T-helper 2 cell (primary cell): ENCODE results near the gene RORB.

Source experiments
- DNase-seq, 5 experiments: peaks; one replicate each; pipeline versions ENCODE4 v3.0.0 to v3.0.0-alpha.2; 2012 to 2022
- total RNA-seq, 2 donors: gene quantifications; one replicate each; lab custom pipeline; 2026; lab: John Stamatoyannopoulos, UW

The RORB gene
- 0 reads per million in 2 donors for total RNA-seq

GRCh38 chr9:74496819-74497747 is at the start of gene RORB:
Gene RORB (plus strand): TSS chr9:74497335. CDS start chr9:74497977, 642 bp downstream.
- peak in 2 of 5 experiments; percentile 37 to 44 for DNase-seq

DNA sequence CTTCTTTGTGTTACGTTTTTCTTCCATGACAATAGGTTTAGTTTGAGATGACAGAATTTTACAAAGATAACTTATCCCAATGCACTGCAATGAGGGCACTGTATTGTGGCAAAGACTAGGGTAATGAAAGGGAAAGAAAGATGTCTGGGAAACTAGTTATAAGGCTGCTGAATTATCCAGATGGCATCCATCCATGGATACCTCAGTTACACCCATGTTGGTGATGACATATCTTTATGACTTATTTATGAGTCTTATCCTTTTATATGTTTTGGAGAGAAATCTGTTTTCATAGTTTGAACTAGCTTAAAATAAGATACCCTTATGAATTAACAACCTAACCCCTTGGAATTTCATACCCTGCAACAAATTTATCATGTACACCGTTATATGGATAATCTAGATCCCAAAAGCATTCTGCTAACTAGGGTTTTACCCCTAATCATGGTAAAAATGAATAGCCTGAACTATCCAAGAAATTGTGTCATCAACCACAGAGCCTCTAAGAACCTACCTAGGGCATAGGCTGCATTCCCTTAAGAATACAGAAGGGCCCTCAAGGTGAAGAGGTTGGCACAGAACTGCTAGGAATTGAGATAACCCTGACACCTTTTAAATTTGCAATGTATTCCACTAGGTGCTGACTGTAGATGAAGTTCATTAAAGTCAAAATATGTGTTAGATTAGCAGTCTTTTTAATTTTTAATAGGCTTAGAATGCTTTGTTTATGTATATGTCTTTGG is 49.5 kb upstream of the RORB start:
- no peak for DNase-seq

- no peak for DNase-seq
Observed at GRCh38 chr9:74449060-74449459, 48.1 kb upstream of the RORB start.

GRCh38 chr9:74458832-74459231 is 38.3 kb upstream of the RORB start:
- no peak for DNase-seq

DNA sequence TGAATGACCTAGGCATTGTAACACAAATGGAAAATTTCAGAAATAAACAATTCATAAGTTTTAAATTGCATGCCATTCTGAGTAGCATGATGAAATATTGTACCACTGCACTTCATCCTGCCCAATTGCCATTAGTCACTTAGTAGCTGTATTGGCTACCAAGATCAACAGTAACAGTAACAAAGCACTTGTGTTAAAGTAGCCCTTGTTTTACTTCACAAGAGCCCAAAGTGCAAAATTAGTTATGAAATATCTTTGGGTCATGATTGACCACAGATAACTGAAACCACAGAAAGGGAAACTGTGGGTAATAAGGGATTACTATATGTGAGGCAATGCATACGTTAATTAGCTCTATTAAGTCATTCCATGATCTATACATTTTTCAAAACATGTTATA is 33.3 kb upstream of the RORB start:
- DNase-seq: no peak

DNA sequence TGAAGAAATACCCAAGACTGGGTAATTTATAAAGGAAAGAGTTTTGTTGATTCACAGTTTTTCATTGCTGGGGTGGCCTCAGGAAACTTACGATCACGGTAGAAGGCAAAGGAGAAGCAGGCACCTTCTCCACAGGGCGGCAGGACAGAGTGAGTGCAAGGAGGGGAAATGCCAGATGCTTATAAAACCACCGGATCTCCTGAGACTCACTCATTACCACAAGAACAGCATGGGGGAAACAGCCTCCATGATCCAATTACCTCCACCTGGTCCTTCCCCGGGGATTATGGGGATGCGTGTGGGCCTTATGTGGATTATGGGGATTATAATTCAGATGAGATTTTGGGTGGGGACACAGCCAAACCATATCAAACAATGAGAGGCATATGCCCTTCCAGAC is 18.5 kb upstream of the RORB start:
- DNase-seq: no peak

DNA sequence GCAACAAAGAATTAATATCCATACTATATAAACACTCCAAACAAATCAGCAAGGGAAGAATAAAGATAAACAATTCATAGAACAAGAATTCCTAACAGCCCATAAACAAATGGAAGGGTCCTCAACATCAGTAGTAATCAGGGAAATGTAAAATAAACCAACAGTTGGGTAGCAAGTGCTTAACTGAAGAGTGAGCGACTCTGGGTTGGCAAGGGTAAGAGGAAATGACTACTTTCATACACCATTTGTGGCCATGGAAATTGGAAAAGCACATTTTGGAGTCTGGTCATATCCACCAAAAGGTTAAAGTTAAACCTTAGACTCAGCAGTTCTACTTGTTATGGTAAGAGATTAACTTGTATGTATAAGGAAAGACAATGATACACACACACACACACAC is 17.4 kb upstream of the RORB start:
- DNase-seq: no peak

DNA sequence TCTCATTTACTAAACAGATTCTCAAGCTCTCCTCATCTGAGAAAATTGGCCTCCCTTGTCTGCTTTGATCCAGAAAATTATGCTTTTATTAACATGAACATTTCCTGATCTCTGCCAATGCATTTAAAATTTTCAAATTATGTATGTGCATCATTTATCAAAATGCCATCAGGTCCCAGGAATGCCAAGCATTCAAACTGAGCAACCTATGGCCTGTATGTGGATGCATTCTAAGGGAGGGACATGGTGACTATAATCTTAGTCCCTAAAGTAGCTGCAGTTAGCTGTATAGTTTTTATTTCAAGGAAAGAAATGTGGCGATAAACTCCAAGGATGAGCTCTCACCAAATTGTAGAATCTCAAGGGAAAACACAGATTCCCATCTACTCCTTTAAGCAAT is 9.7 kb upstream of the RORB start:
- DNase-seq: no peak

DNA sequence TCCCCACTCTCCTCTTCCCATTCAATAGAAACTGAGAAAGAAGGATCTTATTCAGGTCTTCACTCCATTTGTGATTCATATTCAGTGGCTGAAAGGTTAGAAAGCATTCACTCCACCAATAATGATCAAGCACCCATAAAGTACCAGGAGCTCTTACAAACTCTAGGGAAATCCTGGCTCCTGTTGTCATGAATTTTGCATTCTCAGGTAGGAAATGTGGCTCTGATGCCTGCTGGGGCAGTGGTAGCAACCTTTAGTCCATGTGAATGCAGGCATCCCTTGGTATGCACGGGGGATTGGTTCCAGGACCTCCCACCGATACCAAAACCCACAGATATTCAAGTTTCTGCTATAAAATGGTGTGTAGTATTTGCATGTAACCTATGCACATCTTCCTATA is 3.6 kb upstream of the RORB start:
- no peak for DNase-seq

- DNase-seq: no peak
Observed at GRCh38 chr9:74494490-74494889, 2.6 kb upstream of the RORB start.

- DNase-seq: no peak
Observed at GRCh38 chr9:74496406-74496805, 729 bp upstream of the RORB start.

DNA sequence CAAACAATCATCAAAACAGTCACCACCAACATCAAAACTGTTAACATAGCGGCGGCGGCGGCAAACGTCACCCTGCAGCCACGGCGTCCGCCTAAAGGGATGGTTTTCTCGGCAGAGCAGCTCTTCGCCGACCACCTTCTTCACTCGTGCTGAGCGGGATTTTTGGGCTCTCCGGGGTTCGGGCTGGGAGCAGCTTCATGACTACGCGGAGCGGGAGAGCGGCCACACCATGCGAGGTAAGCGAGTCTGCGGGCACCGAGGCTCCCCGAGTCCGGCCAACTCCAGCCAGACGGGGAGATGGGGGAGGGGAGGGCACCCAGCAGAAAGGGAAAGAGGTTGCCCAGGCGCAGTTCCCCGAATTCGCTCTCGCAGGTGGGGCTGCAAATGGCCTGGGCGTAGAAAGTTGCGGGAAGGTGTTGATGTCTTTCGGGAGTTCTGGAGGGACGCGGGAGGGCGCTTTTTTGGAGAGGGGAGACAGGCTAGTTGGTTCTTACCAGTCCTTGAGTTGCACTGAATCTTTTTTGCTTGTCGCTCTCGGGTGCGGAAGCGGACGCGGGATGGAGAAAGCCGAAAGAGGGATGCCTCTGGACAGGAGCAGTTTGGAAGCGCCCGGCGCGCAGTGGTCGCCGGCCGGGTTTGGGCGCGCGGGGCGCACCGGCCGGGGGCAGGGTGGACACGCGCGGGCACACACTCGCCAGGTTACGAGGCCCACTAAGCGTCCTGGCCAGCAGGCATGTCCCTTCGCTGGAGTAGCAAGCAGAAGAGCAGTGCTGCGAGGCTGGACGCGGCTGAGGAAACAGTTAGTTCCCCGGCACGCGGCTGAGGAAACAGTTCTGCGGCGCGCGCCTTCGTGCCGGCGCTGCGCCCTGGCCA is 849 bp downstream of the RORB start:
- peak in 2 of 5 experiments; percentile 10 to 33 for DNase-seq

GRCh38 chr9:74498621-74499095 is 1.5 kb downstream of the RORB start:
- no peak for DNase-seq

DNA sequence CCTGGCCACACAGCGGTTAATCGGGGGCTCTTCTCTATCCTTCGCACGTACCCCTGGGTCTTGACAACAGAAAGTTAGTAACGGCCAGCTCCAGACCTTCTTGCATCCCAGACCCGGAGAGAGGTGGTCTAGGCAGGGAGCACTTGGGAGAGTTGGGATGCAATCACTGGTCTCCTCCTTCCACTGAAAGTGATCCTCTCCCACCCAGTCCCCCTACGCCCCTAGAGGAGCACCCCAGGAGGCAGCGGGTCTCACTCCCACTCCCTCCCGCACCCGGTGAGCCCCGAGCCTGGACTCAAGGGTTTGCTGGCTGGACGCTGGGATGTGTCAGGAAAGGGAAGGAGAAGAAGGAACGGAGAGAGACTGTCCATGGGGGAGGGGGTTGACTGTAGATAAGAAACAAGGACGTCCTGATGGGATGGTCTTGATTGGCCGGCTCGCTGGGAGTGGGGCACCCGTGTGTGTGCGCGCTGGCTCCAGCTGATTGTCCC is 2.0 kb downstream of the RORB start:
- DNase-seq: no peak

GRCh38 chr9:74499770-74500583 is 2.8 kb downstream of the RORB start:
- no peak for DNase-seq

DNA sequence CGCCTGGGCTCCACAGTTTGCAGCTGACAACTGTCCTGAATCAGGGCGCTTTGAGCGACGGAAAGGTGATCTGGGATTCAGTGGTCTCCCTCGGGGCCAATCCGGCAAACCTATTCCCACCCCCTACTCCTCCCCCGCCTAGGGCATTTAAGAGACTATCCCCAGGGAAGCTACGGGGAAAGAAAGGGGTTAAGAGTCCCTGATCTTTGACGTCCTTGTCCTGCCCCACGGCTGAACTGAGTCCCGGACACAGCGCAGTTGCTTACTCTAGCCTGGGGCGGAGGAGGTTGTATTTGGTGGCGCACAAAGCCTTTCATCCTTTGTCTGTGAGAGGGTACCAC is 3.4 kb downstream of the RORB start:
- DNase-seq: no peak

- DNase-seq: no peak
Observed at GRCh38 chr9:74501570-74501969, 4.4 kb downstream of the RORB start.

- no peak for DNase-seq
Observed at GRCh38 chr9:74503219-74503618, 6.1 kb downstream of the RORB start.

DNA sequence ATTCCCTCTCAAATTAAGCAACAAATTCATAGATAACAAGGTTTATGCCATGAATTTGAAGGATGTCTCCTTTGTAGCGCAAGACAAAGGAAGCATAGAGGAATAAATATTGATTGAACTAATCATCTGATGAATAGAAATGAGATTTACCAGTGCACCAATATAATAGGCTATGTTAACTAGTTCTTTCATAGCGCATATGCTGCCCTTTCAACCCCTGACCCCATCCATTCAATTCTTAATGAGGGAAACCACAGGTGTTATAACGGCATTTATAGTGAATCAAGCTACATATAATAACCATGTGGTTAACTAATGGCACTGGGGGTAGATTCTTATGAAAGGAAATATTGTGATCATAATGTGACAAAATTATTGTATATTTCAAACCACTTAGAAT is 6.5 kb downstream of the RORB start:
- no peak for DNase-seq

DNA sequence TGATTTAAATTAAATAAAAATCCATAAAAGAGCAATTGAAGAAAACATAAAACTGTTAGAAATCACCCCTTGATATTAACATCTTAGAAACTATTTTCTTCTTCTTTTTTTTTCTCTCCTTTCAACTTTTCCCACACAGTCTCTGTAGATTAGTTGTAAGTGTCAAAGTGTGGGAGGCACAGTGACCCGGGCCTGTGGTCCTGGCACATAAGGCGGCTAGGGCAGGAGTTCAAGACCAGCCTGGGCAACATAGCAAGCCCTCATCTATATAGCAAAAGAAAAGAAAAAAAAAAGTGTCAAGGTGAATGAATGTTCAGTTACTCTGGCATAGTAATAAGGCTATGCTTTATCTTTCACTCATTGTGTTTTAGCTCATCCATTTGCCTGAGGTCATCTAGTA is 14.2 kb downstream of the RORB start:
- DNase-seq: no peak

- DNase-seq: no peak
Observed at GRCh38 chr9:74512416-74512815, 15.3 kb downstream of the RORB start.

DNA sequence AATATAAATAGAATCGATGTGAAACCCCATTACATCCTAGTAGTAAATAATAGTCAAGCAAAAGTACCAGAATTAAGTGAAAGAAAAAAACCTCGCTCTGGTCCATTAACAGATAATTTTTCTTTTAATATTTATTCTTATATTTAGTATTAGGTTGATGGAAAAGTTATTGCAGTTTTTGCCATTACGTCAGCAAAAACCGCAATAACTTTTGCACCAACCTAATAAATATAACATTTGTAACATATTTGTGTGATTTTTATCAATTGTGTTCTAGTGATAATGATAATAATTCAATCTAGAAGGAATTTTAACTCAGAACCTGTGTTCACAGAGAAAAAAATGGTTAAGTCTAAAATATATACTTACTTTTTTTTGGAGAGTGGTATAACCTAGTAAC is 16.1 kb downstream of the RORB start:
- DNase-seq: no peak
